ENCODE data around the gene FXR2. TPM values are rescaled to one million over a fixed set of nuclear protein-coding genes. Genes with fewer than 3 reads are reported as not detected.
A peak's percentile ranks its signal among the peaks of the same experiment; 100 is the strongest.
"Not testable (repeated sequence)": the region's sequence is repeated elsewhere in the genome, so short reads cannot be mapped to it uniquely, and the experiment has no call there.

FXR2 gene
- polyA plus RNA-seq, 1 donor = 38.5 TPM

DNA sequence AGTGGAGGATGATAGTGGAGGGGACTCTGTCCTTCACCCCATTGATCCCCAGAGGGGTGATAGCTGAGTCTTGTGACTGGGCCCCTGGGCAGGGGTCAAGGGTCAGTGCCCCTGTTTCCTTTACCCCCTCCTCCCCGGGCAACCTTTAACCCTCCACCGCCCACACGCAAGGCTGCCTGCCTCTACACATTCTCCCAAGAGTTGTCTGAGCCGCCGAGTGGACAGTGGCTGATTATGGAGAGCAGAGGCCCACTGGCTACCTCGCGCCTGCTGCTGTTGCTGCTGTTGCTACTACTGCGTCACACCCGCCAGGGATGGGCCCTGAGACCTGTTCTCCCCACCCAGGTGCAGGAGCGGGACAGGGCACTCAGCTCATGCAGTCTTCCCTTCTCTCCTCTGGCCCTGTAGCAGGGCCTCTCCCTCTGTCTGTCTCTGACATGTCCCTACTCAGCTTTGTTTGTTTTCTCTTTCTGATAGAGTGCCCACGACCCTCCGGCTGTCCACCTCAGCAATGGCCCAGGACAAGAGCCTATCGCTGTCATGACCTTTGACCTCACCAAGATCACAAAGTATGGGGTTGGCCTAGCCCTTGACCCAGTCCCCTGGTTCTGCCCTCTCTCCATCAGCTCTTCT, 15.4 kb upstream of the FXR2 start, which contains the start of gene SHBG:
SHBG (plus strand) TSS at position 197 of the 633 bp plus-strand sequence; CDS start at position 235, 38 bp downstream.
- no peak for DNase-seq (ENCODE audit: low read depth)

DNA sequence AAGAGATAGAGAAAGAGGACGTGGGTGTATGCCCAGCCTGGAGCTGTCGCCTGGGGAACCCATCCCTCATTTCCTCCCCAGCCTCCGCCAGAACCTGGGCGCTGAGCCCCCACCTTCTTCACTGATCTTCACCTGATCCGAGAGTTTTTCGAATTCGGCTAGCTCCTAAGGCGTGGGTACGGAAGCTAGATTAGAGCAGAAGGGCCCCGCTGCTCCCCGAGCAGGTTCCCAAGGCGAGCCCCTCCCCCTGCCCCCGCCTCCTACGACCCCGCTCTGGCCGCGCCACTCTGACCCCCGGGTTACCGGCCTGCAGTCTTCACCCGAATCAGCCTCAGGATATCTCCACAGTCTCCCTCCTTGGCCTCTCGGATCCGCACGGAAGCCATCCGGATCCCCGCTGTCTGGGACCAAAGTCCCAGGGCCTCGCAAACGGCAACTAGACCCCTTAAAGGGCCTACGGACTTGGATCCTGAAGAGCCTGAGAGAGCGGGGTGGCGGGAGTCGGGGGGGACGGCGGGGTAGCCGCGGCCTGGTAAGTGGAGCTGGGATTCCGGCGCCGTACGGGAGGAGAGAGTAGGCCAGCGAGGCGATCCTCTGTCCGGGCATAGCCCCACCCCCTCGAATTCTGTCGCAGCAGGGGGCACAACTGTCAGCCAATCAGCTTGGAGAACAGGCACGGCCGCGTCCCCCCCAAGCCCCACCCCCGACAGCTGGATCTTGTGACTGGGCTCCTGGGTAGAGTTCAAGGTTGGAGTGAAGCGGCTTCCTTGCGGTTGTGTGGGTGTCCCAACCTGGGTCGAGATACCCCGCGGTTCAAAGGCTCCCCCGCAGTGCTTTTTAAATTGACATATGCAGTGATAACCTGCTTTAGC, 12.8 kb upstream of the FXR2 start, which contains the start of gene SAT2:
SAT2 (minus strand) TSS at position 572 of the 872 bp plus-strand sequence; CDS start at position 386, 186 bp downstream.
- peak; percentile 86 for DNase-seq (ENCODE audit: low read depth)

DNA sequence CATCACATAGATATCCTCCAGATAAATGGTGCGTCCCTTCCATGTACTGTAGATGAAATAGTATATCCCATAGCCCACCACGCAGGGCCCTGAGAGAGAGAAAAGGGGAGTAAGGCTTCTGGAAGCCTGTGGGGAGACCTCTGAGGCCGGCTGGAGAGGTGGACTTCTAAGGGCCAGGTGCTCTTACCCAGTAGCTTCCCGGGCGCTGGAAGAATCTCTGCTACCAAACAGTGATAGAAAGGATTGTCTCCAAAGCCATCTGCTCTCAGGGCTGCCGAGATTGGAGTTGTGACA, 12.2 kb upstream of the FXR2 start:
- no peak for DNase-seq (ENCODE audit: low read depth)

DNA sequence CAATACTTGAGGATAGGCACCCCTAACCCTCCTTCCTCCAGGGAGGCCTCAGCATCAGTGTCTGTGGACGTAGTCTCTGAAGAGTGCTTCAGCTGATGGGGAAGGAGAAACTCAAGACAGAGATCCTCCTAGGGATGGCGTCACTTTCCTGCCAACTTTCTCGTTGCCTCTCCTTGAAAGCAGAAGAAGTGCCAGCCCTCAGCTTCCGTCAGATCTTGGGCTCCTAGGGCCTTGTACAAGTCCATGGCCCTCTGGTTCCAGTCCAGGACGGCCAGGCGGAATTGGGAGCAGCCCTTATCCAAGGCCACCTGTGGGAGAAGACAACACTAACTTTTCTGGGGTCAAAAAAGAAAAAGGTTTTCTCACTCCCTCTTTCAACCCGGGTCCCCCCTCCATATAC, 11.6 kb upstream of the FXR2 start:
- DNase-seq (ENCODE audit: low read depth) = no peak

DNA sequence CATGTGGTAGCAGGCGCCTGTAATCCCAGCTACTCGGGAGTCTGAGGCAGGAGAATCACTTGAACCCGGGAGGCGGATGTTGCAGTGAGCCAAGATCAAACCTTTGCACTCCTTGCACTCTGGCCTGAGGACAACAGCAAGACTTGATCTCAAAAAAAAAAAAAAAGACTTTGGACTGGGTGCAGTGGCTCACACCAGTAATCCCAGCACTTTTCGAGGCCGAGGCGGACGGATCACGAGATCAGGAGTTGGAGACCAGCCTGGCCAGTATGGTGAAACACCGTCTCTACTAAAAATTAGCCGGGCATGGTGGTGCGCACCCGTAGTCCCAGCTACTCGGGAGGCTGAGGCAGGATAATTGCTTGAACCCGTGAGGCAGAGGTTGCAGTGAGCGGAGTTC, 11.1 kb upstream of the FXR2 start:
- not testable (repeated sequence) for DNase-seq (ENCODE audit: low read depth)

DNA sequence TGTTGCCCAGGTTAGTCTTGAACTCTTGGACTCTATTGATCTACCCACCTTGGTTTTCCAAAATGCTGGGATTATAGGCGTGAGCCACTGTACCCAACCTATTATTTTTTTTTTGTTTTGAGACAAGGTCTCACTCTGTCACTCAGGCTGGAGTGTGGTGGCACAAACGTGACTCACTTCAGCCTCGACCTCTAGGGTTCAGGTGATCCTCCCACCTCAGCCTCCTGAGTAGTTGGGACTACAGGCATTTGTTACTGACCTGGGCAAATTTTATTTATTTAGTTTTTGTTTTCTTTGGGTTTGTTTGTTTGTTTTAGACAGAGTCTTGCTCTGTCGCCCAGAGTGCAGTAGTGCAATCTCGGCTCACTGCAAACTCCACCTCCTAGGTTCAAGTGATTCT, 9.0 kb upstream of the FXR2 start:
- DNase-seq (ENCODE audit: low read depth) = no peak

DNA sequence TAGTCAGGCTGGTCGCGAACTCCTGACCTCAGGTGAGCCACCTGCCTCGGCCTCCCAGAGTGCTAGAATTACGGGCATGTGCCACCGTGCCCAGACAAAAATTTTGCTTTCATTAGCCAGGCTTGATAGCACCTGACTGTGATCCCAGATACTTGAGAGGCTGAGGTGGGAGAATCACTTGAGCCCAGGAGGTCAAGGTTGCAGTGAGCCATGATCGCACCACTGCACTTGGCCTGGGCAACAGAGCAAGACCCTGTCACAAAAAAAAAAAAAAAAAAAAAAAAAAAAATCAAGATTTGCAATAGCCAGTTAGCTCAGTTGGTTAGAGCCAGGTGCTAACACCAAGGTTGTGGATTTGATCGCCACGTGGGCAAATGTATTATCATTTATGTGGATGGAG, 6.1 kb upstream of the FXR2 start:
- no peak for DNase-seq (ENCODE audit: low read depth)

DNA sequence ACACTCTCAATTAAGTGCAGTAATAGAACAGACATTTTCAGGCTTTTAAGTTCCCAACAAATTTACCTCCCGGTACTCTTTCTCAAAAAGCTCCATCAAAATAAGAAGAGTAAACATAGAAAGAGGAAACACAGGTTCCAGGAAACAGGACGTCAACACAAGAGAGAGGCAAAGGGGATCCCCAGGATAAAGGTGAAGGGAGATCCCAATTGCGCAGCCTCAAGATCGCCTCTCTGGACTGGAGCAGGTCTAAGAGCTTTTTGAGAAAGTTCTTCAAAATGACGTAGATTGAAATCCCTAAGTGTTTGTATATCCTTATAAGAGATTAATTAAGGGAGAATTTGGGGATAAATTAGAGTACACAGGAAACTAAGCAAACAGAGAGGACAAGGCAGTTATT, 3.9 kb upstream of the FXR2 start:
- no peak for DNase-seq (ENCODE audit: low read depth)

DNA sequence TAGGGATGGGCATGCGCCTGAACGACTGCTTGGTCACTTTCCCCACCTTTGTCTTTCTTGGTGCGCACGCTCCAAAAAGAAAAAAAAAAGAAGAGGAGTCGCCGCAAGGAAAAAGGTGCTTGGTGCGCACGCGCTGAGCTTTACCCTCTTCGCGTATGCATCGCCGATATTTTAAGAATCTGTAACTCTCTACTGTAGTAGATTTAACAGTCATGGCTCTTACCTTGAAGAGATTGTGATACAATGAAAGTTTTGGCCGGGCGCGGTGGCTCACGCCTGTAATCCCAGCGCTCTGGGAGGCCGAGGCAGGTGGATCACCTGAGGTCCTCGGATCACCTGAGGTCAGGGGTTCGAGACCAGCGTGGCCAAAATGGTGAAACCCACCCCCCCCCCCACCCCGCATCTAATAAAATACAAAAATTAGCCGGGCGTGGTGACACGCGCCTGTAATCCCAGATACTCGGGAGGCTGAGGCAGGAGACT, 609 bp upstream of the FXR2 start:
- no peak for DNase-seq (ENCODE audit: low read depth)

DNA sequence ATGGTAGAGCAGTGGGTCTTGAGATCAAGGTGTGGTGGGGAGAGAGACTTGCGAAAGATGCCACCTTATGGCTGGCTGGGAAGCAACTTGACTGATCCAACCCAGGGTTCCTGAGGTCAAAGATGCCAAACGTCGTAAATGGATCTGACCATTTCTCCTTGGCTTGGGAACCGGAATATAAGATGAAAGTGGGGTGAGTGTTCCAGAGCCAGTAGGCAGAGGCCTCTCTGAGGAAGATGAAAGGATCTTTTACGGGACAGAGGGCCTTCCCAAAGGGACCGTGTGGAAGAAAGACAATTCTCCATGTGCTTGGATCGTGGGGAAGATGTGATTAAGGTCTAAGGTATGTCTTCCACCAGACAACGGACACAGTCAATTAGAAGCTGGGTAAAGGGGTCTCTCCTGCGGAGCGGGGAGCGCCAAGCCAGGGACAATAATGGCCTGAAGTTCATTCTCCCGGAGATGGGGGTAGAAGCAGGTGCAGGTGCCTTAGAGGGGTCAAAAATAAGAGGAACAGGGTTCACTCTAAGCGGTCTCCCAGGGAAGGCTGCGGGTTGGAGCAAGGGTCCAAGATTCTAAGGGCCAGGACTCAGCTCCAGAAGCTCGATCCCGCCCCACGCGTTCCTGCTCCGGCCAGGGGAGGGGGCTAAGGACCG, 800 bp downstream of the FXR2 start:
- DNase-seq (ENCODE audit: low read depth) = no peak

DNA sequence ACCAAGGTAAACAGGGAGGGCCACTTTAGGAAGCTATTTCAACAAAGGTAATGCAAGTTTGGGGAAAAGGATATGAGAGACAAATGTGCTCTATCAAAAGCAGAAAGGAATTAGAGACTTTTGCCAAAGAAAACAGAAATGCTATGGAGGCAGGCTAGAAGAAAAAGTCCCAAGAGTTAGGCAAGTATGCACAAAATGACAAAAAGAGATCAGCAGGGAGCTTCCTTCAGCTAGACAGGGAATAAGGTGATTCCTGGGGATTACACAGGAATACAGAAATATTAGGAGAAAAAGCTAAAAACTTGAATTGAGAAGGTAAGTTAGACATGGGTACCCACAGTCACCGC, 2.4 kb downstream of the FXR2 start:
- no peak for DNase-seq (ENCODE audit: low read depth)

DNA sequence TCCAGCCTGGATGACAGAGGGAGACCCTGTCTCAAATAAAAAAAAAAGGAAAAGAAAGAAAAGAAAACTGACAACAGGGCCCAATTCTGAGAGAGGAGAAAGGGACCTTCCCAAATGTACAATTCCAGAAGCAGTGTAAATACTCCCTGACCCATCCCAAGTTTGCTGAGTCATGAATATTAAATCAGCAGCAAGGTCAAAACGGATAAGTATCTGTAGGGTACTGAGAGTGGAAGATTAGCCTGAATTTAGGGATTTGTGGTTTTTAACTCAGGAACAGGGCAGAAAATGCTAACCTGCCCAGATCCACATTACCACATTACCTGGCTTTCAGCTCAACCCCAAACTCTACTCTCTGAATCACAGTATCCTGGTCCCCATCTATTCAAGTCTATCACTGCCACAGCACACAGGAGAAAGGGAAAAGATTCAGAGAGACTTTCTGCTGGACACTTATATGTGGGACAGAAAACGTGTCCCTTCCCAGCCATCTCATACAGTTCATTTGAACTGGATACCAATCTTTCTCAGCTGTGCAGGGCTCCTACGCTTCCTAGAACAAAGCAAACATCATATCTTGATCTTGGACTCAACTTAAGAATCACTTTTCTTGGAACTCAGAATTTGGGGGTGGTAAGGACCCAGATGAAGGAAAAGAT, 2.9 kb downstream of the FXR2 start:
- DNase-seq (ENCODE audit: low read depth) = no peak

DNA sequence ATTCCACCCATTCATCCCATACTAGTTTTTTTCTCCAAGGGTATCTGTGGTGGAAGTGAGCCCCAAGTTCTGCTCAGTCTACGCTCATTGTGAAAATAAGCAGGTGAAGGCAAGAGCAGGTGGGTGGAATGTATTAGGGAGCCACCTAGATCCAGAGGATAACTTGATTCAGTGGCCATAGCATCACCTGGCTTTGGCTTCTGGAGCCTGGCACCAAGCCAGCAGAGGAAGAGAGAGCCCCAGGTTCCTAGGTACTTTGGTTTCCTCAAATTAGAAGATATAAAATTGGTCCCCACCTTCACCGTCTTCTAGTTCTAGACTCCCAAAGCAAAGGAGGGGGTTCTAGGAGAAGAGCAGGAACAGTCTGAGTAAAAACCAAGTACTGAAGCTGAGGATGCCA, 4.1 kb downstream of the FXR2 start:
- DNase-seq (ENCODE audit: low read depth) = no peak

DNA sequence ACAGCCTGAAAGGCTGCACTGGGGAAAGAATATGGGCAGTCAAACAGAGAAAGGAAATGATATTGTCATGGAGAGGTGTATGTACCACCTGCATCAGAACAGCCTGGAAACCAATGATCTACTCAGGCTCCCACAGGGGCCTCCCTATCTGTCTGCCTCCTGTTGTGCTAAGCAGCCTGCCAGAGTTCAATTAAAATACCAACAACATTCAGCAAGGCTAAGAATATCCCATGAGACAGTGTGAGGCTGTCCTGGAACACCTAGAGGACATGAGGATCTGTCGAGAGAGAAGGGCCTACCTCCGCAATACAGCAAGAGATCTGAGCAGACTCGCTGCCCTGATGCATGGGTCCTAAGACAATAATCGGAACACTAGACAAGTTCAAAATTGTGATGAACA, 8.4 kb downstream of the FXR2 start:
- no peak for DNase-seq (ENCODE audit: low read depth)

DNA sequence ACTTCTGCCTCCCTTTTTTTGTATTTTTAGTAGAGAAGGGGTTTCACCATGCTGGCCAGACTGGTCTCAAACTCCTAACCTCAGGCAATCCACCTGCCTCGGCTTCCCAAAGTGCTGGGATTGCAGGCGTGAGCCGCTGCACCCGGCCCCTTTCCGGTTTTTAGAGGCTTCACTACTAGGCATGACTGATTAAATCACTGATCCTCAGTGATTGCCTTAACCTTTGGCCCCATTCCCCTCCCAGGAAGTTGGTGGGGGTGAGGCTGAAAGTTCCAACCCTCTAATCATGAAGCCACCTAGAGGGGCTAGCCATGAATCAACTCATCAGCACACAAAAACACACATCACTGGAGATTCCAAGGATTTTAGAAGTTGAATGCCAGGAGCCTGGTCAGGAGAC, 17.1 kb downstream of the FXR2 start:
- DNase-seq (ENCODE audit: low read depth) = not testable (repeated sequence)

DNA sequence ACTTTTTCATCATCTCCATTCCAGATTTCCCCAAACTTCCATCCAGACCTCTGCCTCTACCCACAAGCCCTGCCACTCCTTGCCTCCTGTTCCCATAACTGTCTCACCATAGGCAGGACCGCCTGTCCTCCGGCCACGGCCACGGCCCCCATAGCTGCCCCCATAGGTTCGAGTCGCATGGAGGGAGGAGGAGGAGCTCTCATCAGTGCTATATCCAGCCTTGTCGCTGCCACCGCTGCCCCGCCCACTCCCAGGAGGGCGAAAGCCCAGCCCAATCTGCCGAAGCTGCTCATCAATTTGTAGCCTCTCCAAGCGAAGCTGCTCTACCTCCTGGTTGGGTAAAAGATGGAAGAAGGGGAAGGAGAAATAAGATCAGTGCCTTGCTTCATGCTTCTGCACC, 21.4 kb downstream of the FXR2 start:
- no peak for DNase-seq (ENCODE audit: low read depth)

DNA sequence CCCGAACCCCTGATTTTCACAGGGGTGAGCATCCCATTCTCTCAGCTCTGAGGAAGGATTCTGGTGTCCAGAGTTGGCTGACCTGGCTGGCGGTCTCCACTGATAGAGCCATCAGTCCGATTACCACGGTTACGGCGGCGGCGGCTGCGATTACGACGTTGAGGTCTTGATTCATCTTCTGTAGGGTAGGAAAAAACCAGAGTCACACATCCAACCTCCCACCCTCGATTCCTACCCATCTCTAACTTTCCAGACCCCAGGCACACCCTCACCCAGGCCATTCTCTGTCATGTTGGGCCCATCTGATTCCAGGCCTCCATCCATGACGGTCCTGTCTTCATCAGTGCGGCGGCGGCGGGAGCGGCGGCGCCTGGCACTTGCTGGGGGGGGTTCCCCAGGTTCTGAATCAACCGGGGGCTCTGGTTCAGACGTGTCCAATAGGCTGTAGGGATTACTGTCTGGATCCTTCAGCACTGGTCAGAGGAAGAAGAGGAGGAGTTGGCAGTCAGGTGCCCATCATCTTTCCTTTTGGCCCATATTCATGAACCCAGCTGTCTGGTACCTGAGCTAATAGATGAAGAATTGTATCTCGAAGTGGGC, 22.2 kb downstream of the FXR2 start:
- DNase-seq (ENCODE audit: low read depth) = no peak

DNA sequence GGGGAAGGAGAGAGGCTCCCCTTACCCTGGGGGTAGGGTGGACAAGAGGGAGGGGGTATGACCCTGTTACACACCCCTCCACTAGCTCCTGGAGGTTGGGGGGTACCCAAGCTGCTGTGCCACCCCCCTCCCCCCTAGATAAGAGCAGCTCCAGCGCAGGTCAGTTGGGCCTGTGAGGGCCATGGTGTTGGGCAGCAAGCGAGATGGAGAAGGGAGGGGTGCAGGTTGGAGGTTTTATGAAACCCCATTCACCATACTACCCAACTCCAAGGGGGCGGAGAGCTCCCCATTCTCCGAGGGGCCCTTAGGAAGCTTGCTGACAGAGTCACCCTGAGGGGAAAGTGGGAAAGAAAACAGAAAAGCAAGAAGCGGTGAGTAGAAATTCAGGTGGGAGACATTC, 23.1 kb downstream of the FXR2 start:
- DNase-seq (ENCODE audit: low read depth) = no peak

DNA sequence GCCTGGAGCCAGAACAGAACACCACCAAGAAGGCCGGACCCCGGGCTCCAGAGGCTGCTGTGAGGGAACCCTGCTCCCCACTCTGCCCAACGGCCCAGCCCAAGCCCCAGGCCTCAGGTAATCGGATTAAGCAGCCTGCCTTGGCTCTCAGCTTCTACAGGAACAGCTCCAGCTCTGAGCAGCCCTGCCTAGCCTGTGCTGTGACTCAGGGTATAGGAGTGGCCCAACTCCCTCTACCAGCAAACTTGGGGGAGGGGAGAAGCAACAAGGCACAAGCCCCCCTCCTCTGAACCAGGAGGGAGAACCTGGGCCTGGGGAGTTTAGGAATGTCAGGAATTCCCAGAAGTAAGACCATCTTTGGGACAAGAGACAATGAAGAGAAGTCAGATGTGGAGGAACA, 24.0 kb downstream of the FXR2 start:
- DNase-seq (ENCODE audit: low read depth) = no peak

DNA sequence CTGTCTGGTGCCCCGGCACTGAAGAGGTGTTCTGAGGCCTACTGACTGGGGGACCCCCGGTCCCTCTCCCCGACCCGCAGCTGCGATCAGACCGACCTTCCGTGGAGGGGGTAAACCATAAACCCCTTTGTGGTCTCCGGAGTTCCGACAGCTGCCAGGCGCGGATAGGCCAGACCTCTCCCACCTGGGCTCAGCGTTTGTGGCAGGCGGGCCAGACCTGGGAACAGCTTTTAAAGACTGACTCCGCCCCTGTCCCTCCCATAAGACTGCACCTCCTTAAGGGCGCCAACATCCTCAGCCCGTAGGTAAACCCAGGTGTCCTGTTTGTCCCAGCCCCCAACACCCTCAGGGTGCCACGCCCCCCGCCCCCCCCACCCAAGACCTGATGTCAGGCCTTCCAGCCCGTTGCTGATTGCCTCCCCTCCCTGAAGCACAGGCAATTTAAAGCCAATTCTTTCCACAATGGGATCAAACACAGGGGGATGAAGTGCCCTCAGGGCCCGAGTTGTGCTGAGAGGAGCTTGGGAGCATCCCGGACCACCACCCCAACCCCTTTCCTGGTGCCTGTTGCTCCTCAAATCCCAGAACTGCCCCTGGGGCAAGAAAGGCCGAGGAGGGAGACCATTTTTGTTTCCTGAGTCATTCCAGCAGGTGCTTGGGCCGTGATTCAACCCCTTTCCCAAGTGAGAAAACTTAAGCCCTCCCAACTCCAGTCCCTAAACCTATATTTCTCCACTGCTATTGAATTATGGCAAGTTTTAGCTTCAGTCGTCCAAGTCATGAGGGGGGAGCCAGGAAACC, 24.6 kb downstream of the FXR2 start, which contains the start of gene SOX15:
SOX15 (minus strand) TSS at position 204 of the 801 bp plus-strand sequence. CDS start 418 bp downstream, outside the sequence.
- no peak for DNase-seq (ENCODE audit: low read depth)

Measured in forelimb muscle (tissue), 1 donor.